ENCODE data around the gene PRR13.
"Not testable (repeated sequence)": the region's sequence is repeated elsewhere in the genome, so short reads cannot be mapped to it uniquely, and the experiment has no call there.

The PRR13 gene, protein sequence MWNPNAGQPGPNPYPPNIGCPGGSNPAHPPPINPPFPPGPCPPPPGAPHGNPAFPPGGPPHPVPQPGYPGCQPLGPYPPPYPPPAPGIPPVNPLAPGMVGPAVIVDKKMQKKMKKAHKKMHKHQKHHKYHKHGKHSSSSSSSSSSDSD

DNA sequence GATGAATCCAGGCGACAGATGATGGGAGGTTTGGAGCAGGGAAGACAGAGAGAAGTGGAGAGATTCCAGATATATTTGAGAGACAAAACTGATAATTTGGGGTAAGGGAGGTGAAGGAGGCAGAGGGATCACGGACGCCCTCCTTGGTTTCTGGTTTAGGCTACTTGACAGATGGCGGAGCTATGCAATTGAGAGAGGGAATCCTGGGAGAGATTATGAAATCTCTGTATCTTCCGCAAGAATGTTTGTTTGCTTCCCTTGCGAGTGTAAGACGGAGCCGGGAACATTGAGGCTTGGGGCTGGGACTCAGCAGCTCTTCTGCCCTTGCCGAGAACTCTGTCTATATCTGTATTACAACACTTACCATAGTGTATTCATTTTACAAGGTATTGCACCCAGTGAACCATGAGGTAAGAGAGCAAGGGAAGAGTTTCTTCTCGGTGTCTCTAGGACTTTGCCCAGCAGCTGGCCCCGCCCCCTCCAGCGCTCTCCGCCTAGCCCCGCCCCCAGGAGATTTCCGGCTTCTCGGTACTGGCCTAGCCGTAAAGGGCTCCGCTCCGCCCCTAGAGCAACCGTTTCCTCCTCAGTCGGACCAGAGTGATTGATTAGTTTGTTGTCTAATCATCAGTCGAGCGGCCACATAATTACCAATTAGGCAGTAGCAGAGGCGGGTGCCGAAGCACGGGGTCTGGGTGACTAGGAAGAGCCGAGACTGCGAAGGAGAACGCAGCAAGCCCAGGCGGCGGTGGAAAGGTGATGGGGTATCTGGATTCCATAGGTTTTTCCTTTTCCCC, at the start of gene PRR13:
Gene PRR13 (plus strand): TSS at position 695 of the 794 bp plus-strand sequence. CDS start 981 bp downstream, outside the sequence.
- DNase-seq = peak; percentile 96

DNA sequence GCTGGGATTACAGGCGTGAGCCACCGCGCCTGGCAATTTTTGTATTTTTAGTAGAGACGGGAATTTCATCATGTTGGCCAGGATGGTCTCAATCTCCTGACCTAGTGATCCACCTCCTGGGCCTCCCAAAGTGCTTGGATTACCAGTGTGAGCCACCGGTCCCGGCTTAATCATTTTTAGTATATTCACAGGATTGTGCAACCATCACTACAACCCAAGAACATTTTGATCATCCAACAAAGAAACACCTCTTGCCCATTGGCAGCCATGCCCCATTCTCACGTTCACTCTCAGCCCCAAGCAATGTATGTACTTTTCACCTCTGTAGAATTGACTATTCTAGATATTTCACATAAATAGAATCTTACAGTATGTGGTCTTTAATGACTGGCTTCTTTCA, 41.6 kb upstream of the PRR13 start:
- DNase-seq = no peak

DNA sequence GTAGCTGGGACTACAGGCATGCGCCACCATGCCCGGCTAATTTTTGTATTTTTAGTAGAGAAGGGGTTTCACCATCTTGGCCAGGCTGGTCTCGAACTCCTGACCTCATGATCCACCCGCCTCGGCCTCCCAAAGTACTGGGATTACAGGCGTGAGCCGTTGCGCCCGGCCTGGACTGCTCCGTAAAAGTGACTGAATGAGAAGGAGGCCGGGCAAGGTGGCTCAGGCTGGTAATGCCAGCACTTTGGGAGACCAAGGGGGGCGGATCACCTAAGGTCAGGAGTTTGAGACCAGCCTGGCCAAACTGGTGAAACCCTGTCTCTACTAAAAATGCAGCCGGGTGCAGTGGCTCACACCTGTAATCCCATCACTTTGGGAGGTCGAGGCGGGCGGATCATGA, 39.2 kb upstream of the PRR13 start:
- not testable (repeated sequence) for DNase-seq

DNA sequence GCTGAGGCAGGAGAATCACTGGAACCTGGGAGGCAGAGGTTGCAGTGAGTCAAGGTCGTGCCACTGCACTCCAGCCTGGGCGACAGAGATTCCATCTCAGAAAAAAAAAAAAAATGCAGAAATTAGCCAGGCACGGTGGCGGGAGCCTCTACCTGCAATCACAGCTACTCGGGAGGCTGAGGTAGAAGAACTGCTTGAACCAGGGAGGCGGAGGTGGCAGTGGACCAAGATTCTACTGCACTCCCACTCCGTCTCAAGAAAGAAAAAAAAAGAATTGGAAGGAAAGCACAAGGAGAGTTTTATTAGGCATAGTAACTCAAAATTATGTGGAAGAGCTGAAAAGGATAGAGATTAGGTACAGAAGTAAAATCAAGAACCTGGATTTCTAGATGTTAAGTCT, 38.7 kb upstream of the PRR13 start:
- no peak for DNase-seq

DNA sequence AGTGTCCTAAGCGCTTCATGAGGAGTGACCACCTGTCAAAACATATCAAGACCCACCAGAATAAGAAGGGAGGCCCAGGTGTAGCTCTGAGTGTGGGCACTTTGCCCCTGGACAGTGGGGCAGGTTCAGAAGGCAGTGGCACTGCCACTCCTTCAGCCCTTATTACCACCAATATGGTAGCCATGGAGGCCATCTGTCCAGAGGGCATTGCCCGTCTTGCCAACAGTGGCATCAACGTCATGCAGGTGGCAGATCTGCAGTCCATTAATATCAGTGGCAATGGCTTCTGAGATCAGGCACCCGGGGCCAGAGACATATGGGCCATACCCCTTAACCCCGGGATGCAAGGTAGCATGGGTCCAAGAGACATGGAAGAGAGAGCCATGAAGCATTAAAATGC, 30.6 kb upstream of the PRR13 start:
- no peak for DNase-seq

DNA sequence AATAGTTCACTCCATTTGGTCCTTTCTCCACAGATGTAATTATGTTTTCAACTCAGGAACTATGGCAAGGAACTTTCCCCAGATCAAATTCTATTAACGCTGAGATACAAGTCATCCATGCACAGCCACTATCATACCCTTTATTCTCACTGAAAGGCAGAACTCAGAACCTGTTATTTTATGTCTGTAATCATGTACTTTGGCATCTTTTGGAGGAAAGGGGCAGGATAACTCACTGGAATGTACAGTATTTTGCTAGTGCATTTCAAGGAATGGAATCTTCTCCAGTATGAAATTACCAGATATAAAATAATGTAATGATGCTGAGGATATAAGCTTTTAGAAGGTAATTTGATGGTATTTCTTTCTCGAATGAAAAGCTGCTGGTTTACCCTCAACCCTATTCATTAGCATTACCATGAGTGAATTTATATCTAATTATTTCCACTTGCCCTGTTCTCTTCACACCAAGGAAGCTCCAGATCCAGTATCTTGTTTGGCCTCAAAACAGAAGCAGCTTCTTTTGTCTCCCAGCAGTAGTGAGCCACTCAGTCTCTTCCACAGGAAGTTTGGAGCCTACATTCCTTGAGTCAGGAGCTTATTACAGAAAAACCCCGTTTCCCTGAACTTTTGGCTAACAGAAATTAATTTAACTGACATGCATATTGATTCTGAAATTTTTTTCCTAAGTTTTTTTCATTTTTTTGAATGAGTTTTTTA, 27.9 kb upstream of the PRR13 start:
- no peak for DNase-seq

DNA sequence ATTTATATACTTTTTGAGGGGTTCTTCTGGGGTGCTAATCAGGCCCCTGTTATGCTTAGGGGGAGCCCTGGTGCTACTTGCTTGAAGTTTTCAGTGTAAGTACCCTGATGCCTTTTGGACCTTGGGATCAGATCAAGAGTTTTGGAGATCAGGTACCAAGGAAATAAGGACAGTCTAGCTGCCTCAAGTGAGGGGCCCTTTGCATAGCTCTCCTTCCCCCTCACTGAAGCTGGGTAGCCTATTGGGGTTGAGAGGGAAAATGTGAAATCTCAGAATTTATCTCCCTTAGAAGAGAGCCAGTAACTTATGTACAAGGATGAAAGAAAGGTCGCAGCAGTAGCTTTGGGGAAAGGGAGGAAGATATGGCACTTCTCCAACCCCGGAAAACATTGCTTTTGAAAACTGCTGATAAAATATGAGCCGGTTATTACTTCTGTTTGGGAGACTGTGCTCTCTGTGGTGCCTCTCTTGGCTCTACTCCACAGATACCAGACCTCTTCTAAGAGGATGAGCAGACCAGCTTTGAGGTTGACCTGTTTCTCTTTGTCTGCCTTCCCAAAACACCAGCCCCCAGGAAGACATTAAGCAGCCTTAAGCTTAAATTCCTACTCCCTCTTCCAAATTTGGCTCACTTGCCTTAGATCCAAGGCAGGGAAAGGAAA, 26.6 kb upstream of the PRR13 start:
- no peak for DNase-seq

DNA sequence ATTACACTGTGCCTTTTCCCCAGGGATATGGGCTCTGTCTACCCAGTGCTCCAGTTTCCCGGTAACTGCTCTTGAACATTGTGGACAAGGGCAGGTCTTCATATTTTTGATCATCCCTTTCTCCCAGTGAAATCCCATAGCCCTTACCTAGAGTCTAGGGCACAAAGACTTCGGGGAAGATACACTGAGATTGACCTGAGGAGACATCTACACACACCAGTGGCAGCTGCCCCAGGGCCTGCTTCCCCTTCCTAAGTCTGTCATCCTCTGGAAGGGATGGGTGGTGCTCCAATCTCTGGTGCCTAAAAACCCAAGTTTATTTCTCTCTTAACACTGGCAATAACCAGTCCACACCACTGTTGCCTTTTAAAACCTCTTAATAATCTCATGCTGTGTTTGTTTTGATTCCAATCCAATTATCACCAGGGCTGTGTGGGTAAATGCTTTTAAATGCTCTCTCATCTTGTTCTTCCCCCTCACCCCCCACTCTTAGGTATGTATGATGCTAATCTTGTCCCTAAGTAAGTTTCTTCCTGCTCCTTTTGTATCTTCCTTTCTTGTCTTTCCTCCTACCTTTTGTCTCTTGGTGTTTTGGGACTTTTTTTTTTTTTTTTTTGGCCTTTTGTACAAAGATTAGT, 25.7 kb upstream of the PRR13 start:
- not testable (repeated sequence) for DNase-seq

DNA sequence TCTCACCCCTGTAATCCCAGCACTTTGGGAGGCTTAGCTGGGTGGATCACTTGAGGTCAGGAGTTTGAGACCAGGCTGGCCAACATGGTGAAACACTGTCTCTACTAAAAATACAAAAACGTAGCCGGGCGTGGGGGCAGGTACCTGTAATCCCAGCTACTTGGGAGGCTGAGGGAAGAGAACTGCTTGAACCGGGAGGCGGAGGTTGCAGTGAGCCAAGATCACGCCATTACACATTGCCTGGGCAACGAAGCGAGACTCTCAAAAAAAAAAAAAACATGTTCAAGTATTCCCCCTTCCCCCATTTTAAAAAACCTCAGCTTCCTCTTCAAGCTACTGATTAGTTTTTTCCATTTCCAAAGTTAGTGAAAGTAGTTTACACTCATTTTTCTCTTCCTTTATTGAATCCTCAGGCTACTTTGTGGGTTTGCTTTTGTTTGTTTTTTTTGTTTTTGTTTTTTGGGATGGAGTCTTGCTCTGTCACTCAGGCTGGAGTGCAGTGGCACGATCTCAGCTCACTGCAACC, 24.2 kb upstream of the PRR13 start:
- not testable (repeated sequence) for DNase-seq

DNA sequence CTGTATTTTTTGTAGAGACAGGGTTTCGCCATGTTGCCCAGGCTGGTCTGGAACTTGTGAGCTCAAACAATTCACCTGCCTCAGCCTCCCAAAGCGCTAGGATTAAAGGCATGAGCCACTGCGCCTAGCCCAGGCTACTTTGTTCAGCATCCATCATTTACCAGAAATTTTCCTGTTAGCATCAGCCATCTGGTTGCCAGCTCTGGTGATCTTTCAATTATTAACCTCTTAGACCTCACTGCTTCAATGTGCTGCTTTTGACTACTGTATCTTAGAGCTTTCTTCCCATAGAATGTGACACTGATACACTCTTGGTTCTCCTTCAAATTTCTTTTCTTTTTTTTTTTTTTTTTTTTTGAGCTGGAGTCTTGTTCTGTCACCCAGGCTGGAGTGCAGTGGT, 23.3 kb upstream of the PRR13 start:
- DNase-seq = no peak

DNA sequence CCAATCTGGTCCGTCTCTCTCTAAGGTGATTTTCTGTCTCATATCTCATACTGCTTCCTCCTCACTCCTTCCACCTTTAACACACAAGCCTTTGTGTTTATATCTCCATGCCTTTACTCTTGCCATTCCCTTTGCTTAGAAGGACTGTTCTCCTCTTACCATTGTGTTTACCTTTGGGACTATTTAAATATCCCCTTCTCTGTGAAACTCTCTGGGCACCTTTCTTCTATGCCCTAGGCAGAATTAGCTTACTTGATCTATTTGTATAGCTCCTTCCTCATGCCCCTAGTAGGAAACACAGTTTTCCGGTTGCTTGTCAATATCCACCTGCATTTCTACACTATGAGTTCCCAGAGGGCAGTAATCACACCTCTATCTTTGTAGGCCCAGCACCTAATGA, 21.8 kb upstream of the PRR13 start:
- DNase-seq = no peak

DNA sequence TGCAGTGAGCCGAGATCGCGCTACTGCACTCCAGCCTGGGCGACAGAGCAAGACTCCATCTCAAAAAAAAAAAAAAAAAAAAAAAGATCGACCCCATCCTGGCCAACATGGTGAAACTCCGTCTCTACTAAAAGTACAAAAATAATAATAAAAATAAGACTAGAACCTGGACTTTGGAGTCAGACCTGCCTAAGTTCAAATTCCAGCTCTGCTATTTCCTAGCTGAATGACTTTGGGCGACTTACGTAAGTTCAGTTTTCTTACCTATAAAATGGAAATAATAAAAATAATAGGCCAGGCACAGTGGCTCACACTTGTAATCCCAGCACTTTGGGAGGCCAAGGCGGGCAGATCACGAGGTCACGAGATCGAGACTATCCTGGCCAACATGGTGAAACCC, 19.3 kb upstream of the PRR13 start:
- not testable (repeated sequence) for DNase-seq

DNA sequence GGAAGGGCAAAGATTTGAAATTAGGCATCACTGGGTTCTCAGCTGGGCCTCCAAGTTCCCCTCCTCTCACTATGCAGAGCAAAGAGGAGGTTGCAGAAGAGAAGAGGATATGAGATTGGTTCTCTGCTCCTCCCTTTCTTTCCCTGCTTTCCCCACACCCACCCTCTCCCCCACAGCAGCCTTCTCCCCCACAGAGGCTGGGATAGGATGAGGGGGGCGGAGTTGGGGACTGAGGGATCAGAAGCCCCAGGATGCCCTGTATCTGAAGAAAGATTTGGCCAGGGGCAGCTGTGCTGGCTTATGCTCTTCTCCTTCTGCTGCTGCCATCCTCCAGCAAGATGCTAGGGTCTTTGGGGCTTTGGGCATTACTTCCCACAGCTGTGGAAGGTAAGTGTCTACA, 17.9 kb upstream of the PRR13 start, which contains the start of gene AMHR2:
Gene AMHR2 (plus strand): TSS at position 259 of the 400 bp plus-strand sequence. CDS start 80 bp downstream, at position 339.
- DNase-seq = no peak

DNA sequence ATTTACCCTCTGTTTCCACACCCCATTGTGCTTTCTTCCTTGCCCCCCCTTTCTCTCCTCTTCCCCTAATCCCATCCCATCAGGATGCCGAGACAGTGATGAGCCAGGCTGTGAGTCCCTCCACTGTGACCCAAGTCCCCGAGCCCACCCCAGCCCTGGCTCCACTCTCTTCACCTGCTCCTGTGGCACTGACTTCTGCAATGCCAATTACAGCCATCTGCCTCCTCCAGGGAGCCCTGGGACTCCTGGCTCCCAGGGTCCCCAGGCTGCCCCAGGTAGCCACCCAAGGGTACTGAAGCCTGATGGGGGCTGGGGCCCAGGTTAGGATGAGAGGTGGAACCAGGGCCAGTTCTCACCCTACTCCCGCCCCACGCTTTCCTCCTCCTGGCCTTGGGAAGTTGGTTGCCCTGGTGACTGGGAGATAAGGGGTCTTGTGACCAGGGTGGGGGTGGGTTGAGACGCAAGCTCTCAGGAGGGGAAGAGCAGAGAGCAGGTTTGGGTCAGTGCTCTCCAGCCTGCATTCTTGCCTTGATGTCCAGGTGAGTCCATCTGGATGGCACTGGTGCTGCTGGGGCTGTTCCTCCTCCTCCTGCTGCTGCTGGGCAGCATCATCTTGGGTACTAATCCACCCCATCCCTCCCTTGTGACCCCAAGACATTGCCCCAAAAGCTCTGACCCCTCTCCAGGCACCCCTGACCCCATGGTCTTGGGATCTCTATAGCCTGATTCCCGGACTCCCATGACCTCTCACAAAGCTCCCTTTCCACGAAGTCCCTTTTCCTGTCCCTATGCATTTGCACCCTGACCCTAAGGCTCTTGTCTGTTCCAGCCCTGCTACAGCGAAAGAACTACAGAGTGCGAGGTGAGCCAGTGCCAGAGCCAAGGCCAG, 16.7 kb upstream of the PRR13 start:
- DNase-seq = no peak

DNA sequence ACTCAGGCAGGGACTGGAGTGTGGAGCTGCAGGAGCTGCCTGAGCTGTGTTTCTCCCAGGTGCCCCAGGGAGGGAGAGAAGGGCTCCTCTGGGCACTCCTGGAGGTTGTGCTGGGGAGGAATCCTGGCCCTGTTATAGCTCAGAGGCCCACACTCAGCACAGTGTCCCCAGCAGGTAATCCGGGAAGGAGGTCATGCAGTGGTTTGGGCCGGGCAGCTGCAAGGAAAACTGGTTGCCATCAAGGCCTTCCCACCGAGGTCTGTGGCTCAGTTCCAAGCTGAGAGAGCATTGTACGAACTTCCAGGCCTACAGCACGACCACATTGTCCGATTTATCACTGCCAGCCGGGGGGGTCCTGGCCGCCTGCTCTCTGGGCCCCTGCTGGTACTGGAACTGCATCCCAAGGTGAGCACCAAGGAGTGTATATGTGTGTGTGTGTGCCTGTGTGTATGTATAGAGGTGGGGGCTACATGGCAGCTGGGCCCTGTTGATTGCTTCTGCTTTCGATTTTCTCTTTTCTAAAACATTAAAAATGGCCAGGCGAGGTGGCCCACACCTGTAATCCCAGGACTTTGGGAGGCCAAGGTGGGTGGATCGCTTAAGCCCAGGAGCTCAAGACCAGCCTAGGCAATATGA, 15.9 kb upstream of the PRR13 start:
- DNase-seq = no peak

DNA sequence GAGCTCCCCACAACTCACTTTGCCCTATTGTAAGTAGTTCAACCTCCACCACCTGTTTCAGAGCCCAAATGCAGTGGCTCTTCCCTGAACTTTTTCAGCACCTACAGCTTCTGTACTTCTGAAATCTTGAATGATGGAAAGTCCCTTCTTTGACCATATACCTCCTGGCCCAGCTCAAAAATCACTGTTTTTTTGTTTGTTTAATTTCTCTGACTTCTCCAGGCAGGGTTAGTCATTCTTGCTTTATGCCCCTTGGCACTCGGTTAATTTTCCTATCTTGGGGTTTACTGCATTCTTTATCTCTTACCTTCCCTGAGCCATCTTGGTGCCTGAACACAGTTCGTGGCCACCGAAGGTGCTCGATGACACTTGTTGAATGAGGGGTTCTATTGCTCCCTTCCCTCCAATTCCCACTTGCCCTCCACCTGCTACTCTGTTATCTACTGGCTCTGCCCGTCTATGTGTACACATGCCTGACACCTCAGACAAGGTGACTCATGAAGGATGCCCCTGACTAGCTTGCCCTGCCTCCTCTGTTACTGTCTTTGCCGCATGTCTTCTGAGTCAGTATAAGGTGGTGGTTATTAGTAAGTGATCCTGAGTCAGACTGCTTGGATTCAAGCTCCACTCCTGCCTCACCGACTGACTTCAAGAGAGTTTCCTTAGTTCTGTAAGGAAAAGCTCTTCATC, 13.5 kb upstream of the PRR13 start:
- no peak for DNase-seq

DNA sequence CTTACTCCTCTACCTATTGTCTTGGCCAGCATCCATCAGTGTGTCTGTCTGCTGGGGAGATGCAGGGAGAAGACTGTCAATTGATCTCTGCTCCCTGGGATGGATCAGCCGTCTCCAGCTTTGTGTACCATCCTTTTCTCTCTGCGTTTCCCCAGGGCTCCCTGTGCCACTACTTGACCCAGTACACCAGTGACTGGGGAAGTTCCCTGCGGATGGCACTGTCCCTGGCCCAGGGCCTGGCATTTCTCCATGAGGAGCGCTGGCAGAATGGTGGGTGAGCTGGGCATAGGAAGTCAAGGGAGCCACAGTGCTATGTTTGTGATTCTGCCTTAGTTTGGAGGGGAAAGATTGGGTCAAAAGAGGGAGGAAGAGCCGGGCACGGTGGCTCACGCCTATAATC, 12.8 kb upstream of the PRR13 start:
- DNase-seq = no peak

DNA sequence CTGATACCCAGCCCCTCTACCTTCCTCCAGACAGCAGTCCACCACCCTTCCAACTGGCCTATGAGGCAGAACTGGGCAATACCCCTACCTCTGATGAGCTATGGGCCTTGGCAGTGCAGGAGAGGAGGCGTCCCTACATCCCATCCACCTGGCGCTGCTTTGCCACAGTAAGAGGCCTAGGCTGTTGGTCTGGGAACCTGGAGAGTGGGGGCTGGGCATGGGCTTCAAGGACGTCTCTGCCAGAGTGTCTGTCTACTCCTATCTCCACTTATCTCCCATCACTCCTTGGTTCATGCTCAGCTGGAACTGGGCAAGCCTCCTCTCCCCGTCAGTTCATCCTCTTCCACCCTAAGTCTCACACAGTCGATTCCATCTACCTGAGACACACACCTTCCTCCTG, 11.4 kb upstream of the PRR13 start:
- no peak for DNase-seq

DNA sequence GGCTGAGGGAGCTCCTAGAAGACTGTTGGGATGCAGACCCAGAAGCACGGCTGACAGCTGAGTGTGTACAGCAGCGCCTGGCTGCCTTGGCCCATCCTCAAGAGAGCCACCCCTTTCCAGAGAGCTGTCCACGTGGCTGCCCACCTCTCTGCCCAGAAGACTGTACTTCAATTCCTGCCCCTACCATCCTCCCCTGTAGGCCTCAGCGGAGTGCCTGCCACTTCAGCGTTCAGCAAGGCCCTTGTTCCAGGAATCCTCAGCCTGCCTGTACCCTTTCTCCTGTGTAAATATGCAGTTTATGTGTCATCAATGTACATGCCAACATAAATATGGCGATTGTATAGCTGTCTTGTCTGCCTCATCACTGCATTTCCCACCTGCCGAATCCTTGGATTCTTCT, 10.3 kb upstream of the PRR13 start:
- DNase-seq = no peak

DNA sequence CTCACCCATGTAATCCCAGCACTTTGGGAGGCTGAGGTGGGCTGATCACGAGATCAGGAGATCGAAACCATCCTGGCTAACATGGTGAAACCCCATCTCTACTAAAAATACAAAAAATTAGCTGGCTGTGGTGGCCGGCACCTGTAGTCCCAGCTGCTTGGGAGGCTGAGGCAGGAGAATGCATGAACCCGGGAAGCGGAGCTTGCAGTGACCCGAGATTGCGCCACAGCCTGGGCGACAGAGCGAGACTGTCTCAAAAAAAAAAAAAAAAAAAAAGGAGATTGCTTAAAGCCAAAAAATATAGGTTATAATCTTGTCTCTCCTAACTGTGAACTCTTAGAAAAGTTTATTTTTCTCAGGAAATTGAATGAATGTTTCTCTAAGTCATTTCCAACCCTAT, 6.2 kb upstream of the PRR13 start:
- not testable (repeated sequence) for DNase-seq

Measured in activated T-cell treated with anti-CD3 and anti-CD28 coated beads, Interleukin-2, amount 50 U/mL, for 1 hour (primary cell).